PC-3 (cell line): ENCODE data around the gene RNASE2.

Experiments used
- EZH2 ChIP-seq: fragments of 300-600 bp; sonication (generic); IDR thresholded peaks from one replicate; pipeline ENCODE4 v1.6.1; 2017; ENCODE audit warnings: antibody characterized with exemption, mild to moderate bottlenecking, low read length; ENCODE audit not compliant: unreplicated experiment
- EZH2phosphoT487 ChIP-seq: fragments of 300-600 bp; sonication (generic); IDR thresholded peaks from 2 replicates; pipeline ENCODE4 v1.6.1; 2018; ENCODE audit warnings: mild to moderate bottlenecking, antibody characterized with exemption, low read length, borderline replicate concordance
- TF ChIP-seq, protein P1 (sequence below): fragments of 300-600 bp; sonication (generic); conservative IDR thresholded peaks from 2 replicates; pipeline ENCODE4 v1.5.1; 2017; ENCODE audit warnings: antibody characterized with exemption, low read depth, mild to moderate bottlenecking, low read length

DNA sequence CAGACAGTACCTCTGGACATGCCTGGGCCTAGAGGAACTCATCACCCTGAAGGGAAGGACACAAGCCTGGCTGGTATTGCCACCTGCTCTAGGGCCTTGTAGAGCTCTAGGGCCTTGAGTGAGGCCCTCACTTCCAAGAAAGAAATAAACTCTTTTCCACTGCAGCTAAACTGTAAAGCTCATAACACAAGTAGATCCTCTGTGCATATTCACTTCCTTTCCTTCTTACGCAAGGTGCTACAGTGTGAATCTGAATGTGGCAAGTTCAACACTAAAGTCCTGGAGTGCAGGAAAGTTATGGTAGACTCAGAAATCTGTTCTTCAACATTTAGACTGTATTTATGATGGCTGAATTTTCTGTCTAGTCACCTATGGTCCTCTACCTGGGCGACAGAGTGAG is 49.6 kb upstream of the RNASE2 start:
- TF ChIP-seq, protein P1, sequence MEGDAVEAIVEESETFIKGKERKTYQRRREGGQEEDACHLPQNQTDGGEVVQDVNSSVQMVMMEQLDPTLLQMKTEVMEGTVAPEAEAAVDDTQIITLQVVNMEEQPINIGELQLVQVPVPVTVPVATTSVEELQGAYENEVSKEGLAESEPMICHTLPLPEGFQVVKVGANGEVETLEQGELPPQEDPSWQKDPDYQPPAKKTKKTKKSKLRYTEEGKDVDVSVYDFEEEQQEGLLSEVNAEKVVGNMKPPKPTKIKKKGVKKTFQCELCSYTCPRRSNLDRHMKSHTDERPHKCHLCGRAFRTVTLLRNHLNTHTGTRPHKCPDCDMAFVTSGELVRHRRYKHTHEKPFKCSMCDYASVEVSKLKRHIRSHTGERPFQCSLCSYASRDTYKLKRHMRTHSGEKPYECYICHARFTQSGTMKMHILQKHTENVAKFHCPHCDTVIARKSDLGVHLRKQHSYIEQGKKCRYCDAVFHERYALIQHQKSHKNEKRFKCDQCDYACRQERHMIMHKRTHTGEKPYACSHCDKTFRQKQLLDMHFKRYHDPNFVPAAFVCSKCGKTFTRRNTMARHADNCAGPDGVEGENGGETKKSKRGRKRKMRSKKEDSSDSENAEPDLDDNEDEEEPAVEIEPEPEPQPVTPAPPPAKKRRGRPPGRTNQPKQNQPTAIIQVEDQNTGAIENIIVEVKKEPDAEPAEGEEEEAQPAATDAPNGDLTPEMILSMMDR: no peak
- TF ChIP-seq EZH2 (no peak), EZH2phosphoT487 (no peak)
